ENCODE results near the gene MEOX2. TPM values are rescaled to one million over a fixed set of nuclear protein-coding genes. Genes with fewer than 3 reads are reported as not detected.

The MEOX2 gene
- total RNA-seq, 1 experiment from 2014 or later = not detected

DNA sequence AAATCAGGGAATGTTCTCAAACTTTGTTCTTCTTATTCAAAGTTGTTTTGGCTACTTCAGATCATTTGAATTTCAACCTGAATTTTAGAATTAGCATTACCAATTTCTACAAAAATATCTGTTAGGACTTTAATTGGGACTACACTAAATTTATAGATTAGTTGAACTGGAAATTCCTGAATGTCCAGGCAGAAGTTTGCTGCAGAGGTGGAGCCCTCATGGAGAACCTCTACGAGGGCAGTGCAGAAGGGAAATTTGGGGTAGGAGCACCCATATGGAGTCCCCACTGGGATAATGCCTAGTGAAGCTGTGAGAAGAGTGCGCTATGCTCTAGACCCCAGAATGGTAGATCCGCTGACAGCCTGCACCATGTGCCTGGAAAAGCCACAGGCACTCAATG, 101.9 kb downstream of the MEOX2 start:
- H3K4me1 Mint-ChIP-seq = no peaks in the 10 kb centered on the region
- H2BK15ac ChIP-seq (ENCODE audit: low read depth, low read length) = no peak overlapping the region
- no peak overlapping the region for H2BK120ac ChIP-seq (ENCODE audit: low read depth, low read length, poor library complexity, severe bottlenecking)
- TF ChIP-seq, protein P1, sequence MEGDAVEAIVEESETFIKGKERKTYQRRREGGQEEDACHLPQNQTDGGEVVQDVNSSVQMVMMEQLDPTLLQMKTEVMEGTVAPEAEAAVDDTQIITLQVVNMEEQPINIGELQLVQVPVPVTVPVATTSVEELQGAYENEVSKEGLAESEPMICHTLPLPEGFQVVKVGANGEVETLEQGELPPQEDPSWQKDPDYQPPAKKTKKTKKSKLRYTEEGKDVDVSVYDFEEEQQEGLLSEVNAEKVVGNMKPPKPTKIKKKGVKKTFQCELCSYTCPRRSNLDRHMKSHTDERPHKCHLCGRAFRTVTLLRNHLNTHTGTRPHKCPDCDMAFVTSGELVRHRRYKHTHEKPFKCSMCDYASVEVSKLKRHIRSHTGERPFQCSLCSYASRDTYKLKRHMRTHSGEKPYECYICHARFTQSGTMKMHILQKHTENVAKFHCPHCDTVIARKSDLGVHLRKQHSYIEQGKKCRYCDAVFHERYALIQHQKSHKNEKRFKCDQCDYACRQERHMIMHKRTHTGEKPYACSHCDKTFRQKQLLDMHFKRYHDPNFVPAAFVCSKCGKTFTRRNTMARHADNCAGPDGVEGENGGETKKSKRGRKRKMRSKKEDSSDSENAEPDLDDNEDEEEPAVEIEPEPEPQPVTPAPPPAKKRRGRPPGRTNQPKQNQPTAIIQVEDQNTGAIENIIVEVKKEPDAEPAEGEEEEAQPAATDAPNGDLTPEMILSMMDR (conservative IDR thresholded peaks at IDR 0.05) = no peak
- no peaks in the 10 kb centered on the region for H3K27me3 ChIP-seq (ENCODE audit: insufficient read depth, low read length)
- no peak overlapping the region for H3K56ac ChIP-seq (ENCODE audit: insufficient read length, low read depth, low read length)
- H3K4me1 ChIP-seq (ENCODE audit: insufficient read depth, low read length) = no peaks in the 10 kb centered on the region
- no peak overlapping the region for H4K8ac ChIP-seq (replicated peaks; ENCODE audit: insufficient read length, low read depth, low read length)
- H3T11ph ChIP-seq (ENCODE audit: low read length) = no peak overlapping the region
- H4K5ac ChIP-seq (ENCODE audit: insufficient read length, low read depth, low read length) = no peak overlapping the region
- no peak overlapping the region for H3K4me2 ChIP-seq (ENCODE audit: insufficient read depth, insufficient read length, low read length)
- peaks cover 4% of the 10 kb centered on the region for H3K9me3 ChIP-seq (ENCODE audit: control insufficient read depth, low read depth, low read length)
- no peaks in the 10 kb centered on the region for H3K23me2 ChIP-seq (ENCODE audit: insufficient read length, low read depth, low read length, poor library complexity, severe bottlenecking)
- H4K20me1 ChIP-seq (ENCODE audit: control insufficient read depth, insufficient read depth, insufficient read length) = no peaks in the 10 kb centered on the region
- no peak overlapping the region for H3K14ac ChIP-seq (ENCODE audit: insufficient read depth, low read length)
- H3K79me1 ChIP-seq (ENCODE audit: insufficient read depth, low read depth, low read length, poor library complexity, severe bottlenecking) = no peaks in the 10 kb centered on the region
- H3K27ac ChIP-seq (ENCODE audit: insufficient read length, low read depth, low read length) = no peak overlapping the region
- H3K18ac ChIP-seq (ENCODE audit: insufficient read length, low read depth, low read length) = no peak overlapping the region
- H2AFZ ChIP-seq (ENCODE audit: low read length) = no peak overlapping the region
- H2BK20ac ChIP-seq (ENCODE audit: low read depth, low read length, poor library complexity, severe bottlenecking) = no peak overlapping the region
- no peak overlapping the region for H2BK12ac ChIP-seq (ENCODE audit: insufficient read length, low read depth, low read length)
- no peak overlapping the region for H3K9ac ChIP-seq (ENCODE audit: extremely low read depth, insufficient read length, low read length)
- no peak overlapping the region for H2BK5ac ChIP-seq (ENCODE audit: insufficient read length, low read length)
- H3K9me3 Mint-ChIP-seq = peaks cover 21 to 28% of the 10 kb centered on the region in 2 experiments
- H4K91ac ChIP-seq (ENCODE audit: insufficient read length, low read depth, low read length) = no peak overlapping the region
- no CpG with 5 or more reads among the region's 3 CpGs for WGBS (ENCODE audit: extremely low coverage, insufficient read length, low lambda C conversion rate)
- no peaks in the 10 kb centered on the region; the same call in 1 of the 2 replicates for H3K27me3 Mint-ChIP-seq (ENCODE audit: low read depth)
- H3K79me2 ChIP-seq (ENCODE audit: insufficient read depth, low read length) = no peaks in the 10 kb centered on the region
- peaks cover 6 to 21% (median 12%) of the 10 kb centered on the region in 3 experiments for H3K36me3 Mint-ChIP-seq (ENCODE audit: insufficient read depth in 1 of 3, low read depth in 3 of 3)
- DNase-seq = no peak
- no peak overlapping the region for H3K4ac ChIP-seq (ENCODE audit: low read depth, low read length)
- H3K23ac ChIP-seq (ENCODE audit: insufficient read length, low read depth, low read length) = no peak overlapping the region
- no peak overlapping the region for H3K27ac Mint-ChIP-seq
- H2AK5ac ChIP-seq (ENCODE audit: insufficient read length, low read length) = no peak overlapping the region
- H3K4me3 Mint-ChIP-seq = no peak overlapping the region
